ENCODE data around the gene C9. TPM values are rescaled to one million over a fixed set of nuclear protein-coding genes. Genes with fewer than 3 reads are reported as not detected.
"Not testable (repeated sequence)": the region's sequence is repeated elsewhere in the genome, so short reads cannot be mapped to it uniquely, and the experiment has no call there.

C9 gene
- total RNA-seq, 2 experiments from 2014 or later = not detected

DNA sequence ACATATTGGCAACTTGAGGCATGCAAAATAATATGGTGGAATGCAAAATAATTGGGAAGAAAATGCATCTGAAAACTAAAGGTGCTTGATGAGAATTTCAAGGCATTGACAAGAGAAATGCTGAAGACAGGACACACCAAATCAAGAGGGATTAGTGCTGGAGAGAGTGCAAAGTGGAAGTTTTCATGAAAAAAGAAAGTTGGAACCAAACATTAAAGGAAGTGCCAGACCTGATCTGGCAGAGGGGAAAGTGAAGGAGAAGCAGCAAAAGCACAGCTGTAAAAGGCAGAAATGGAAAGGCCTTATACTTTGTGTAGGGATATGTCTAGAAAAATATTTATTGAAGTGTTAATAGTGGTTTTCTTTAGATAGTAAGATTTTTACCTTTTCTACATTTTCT is 109.6 kb downstream of the C9 start:
- Mint-ChIP-seq H3K4me3 (no peak overlapping the region), H3K36me3 (no peaks in the 10 kb centered on the region), H3K27me3 (no peaks in the 10 kb centered on the region), H3K27ac (no peak overlapping the region), H3K9me3 (peaks cover under 1% of the 10 kb centered on the region), H3K4me1 (ENCODE audit: low read depth) (peaks cover 15% of the 10 kb centered on the region)
- intact Hi-C loops (cut with micrococcal nuclease) = no loop called here
- ChIA-PET CTCF (interaction anchor here (1.2 kb wide), 1 partner anchor 29 kb away, joined by 3 read pairs; no protein-coding TSS in a partner anchor), POLR2A (no interaction called here)
- no peak for DNase-seq

- no peaks in the 10 kb centered on the region for H3K27me3 Mint-ChIP-seq
- peaks cover 19% of the 10 kb centered on the region for H3K4me1 Mint-ChIP-seq (ENCODE audit: low read depth)
- DNase-seq = no peak
- no peaks in the 10 kb centered on the region for H3K36me3 Mint-ChIP-seq
- POLR2A ChIA-PET = no interaction called here
- no peak overlapping the region for H3K27ac Mint-ChIP-seq
- H3K9me3 Mint-ChIP-seq = peaks cover 4% of the 10 kb centered on the region
- no peak overlapping the region for H3K4me3 Mint-ChIP-seq
- intact Hi-C loops (cut with micrococcal nuclease) = no loop called here
- CTCF ChIA-PET = no interaction called here
These were observed 111.1 kb downstream of the C9 start for GRCh38 chr5:39253196-39253595.

DNA sequence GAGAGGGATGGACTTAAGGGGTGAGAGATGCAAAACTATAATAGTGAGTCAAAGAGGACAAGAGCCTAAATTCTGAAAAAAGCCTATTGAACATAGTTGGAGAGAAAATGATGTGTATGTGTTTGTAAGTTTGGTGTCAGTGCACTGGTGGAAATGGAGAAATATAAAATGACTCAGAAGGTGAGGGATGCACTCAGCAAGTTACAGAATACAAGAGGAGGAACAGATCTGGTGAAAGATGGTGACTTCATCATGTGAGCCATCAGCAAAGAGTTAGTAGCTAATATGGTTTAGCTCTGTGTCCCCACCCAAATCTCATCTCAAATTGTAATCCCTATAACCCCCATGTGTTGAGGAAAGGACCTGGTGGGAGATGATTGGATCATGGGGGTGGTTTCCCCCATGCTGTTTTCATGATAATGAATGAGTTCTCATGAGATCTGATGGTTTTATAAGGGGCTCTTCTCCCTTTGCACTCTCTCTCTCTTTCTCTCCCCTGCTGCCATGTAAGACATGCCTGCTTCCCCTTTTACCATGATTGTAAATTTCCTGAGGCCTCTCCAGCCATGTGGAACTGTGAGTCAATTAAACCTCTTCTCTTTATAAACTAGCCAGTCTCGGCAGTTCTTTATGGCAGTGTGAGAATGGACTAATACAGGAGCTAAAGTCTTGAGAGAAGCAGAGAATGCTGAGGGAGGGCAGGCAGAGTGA is 114.6 kb downstream of the C9 start:
- Mint-ChIP-seq H3K9me3 (peaks cover 4% of the 10 kb centered on the region), H3K4me1 (ENCODE audit: low read depth) (peaks cover 4% of the 10 kb centered on the region), H3K36me3 (no peaks in the 10 kb centered on the region), H3K27ac (peak overlapping the region; percentile 0), H3K4me3 (no peak overlapping the region), H3K27me3 (peaks cover 2% of the 10 kb centered on the region)
- intact Hi-C loops (cut with micrococcal nuclease) = loop anchor here (2.0 kb wide), 1 partner anchor 19 kb away; no protein-coding TSS in a partner anchor
- ChIA-PET CTCF (interaction anchor here (1.0 kb wide), 2 partner anchors 32 to 34 kb away, joined by 3 to 4 read pairs; no protein-coding TSS in a partner anchor), POLR2A (interaction anchor here (1.3 kb wide), 1 partner anchor 18 kb away, joined by 4 read pairs; no protein-coding TSS in a partner anchor)
- DNase-seq = no peak

GRCh38 chr5:39249069-39249468 is 115.2 kb downstream of the C9 start:
- DNase-seq = no peak
- intact Hi-C loops (cut with micrococcal nuclease) = loop anchor here (2.0 kb wide), 1 partner anchor 18 kb away; no protein-coding TSS in a partner anchor
- peaks cover 2% of the 10 kb centered on the region for H3K27me3 Mint-ChIP-seq
- H3K4me1 Mint-ChIP-seq (ENCODE audit: low read depth) = peaks cover 4% of the 10 kb centered on the region
- POLR2A ChIA-PET = interaction anchor here (0.6 to 1.3 kb wide), 2 partner anchors 17 to 1111 kb away, joined by 3 to 4 read pairs; no protein-coding TSS in a partner anchor
- H3K36me3 Mint-ChIP-seq = no peaks in the 10 kb centered on the region
- H3K9me3 Mint-ChIP-seq = peaks cover 4% of the 10 kb centered on the region
- H3K4me3 Mint-ChIP-seq = no peak overlapping the region
- CTCF ChIA-PET = interaction anchor here (1.0 kb wide), 2 partner anchors 32 to 34 kb away, joined by 3 to 4 read pairs; no protein-coding TSS in a partner anchor
- peak overlapping the region; percentile 0 for H3K27ac Mint-ChIP-seq

- DNase-seq = no peak
- Mint-ChIP-seq H3K4me3 (no peak overlapping the region), H3K27ac (no peak overlapping the region), H3K9me3 (peaks cover 18% of the 10 kb centered on the region), H3K36me3 (peaks cover 2% of the 10 kb centered on the region), H3K4me1 (ENCODE audit: low read depth) (peaks cover 8% of the 10 kb centered on the region), H3K27me3 (peaks cover 2% of the 10 kb centered on the region)
- intact Hi-C loops (cut with micrococcal nuclease) = no loop called here
- CTCF ChIA-PET = interaction anchor here (1.0 kb wide), 2 partner anchors 43 to 160 kb away, joined by 3 read pairs; no protein-coding TSS in a partner anchor
- POLR2A ChIA-PET = no interaction called here
These were observed 123.5 kb downstream of the C9 start for GRCh38 chr5:39240750-39241149.

DNA sequence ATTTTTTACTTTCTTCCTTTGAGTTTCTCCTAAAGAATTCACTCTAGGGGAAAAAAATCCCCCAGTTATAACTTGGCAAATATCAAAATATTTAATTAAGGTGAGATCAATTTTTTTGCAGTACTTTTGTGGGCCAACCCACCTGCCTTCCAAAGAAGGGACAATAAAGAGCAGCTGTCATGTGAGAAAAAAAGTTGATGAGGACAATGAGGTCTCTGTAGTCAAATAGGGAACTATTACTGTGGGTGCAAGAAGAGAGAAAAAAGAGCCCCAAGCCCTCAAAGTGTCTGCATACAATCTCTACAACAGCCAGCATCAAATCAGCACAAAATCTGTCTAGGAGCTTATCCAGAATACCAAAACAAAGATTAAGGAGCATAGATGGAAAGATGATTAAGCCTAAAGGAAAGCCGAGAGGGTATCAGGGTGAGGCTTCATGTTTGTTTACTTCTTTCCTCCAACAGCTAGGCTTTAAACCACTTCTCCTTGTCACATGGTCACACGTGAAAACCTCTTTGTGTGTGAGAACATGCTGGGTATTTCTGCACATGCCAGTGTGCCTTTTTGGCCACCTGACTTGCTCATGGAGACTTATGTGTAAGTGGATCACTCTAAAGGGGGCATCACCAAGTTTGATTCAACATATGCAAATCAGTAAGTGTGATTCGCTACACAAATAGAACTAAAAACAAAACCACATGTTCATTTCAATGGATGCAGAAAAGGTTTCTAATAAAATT is 125.8 kb downstream of the C9 start:
- intact Hi-C loops (cut with micrococcal nuclease) = no loop called here
- Mint-ChIP-seq H3K4me1 (ENCODE audit: low read depth) (peaks cover 8% of the 10 kb centered on the region), H3K27me3 (no peaks in the 10 kb centered on the region), H3K36me3 (peaks cover 2% of the 10 kb centered on the region), H3K4me3 (no peak overlapping the region), H3K27ac (no peak overlapping the region), H3K9me3 (peaks cover 17% of the 10 kb centered on the region)
- CTCF ChIA-PET = no interaction called here
- POLR2A ChIA-PET = interaction anchor here (0.8 kb wide), 1 partner anchor 21 kb away, joined by 3 read pairs; no protein-coding TSS in a partner anchor
- no peak for DNase-seq

DNA sequence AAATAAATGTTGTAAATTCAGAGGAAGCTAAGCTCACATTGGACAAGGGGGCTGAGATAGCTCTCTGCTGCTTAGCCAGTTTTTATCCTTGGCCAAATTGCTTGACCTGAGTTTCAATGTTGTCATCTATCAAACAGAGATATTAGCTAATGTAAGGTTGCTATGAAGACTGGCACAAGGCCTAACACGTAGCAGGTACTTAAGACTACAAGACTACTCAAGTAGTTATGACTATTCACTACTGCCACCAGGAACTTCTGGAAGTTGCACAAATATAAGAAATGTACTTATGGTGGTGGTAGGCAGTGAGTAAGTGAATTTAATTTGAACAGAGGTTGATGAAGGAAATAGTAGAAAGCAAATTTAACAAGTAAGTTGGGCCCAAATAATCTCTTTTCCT is 127.6 kb downstream of the C9 start:
- Mint-ChIP-seq H3K4me1 (ENCODE audit: low read depth) (peaks cover 14% of the 10 kb centered on the region), H3K27me3 (no peaks in the 10 kb centered on the region), H3K27ac (no peak overlapping the region), H3K9me3 (peaks cover 13% of the 10 kb centered on the region), H3K36me3 (peaks cover 2% of the 10 kb centered on the region), H3K4me3 (no peak overlapping the region)
- intact Hi-C loops (cut with micrococcal nuclease) = no loop called here
- ChIA-PET CTCF (no interaction called here), POLR2A (no interaction called here)
- DNase-seq = no peak

- ChIA-PET CTCF (interaction anchor here (0.6 to 1.5 kb wide), 3 partner anchors 18 to 41 kb away, joined by 3 to 5 read pairs (median 4); no protein-coding TSS in a partner anchor), POLR2A (no interaction called here)
- Mint-ChIP-seq H3K9me3 (peaks cover 9% of the 10 kb centered on the region), H3K4me3 (no peak overlapping the region), H3K36me3 (peaks cover 2% of the 10 kb centered on the region), H3K27ac (no peak overlapping the region), H3K4me1 (ENCODE audit: low read depth) (peaks cover 23% of the 10 kb centered on the region), H3K27me3 (no peaks in the 10 kb centered on the region)
- intact Hi-C loops (cut with micrococcal nuclease) = no loop called here
- no peak for DNase-seq
These were observed 128.6 kb downstream of the C9 start for GRCh38 chr5:39235648-39236047.

- H3K9me3 Mint-ChIP-seq; intact Hi-C loops (cut with micrococcal nuclease); H3K27ac Mint-ChIP-seq; POLR2A ChIA-PET; DNase-seq; H3K4me3 Mint-ChIP-seq; H3K36me3 Mint-ChIP-seq; H3K27me3 Mint-ChIP-seq: not testable (repeated sequence)
- H3K4me1 Mint-ChIP-seq (ENCODE audit: low read depth) = peaks cover 23% of the 10 kb centered on the region
- CTCF ChIA-PET = interaction anchor here (1.3 to 1.5 kb wide), 2 partner anchors 17 to 49 kb away, joined by 5 read pairs; no protein-coding TSS in a partner anchor
These were observed 129.8 kb downstream of the C9 start for GRCh38 chr5:39234494-39234893.

Other genes with a start within 250 kb of the C9 start
- 100 to 1,000 TPM; 105 to 106 TPM for gene FYB1, start 144.9 kb downstream of the C9 start, total RNA-seq
- not detected for gene DAB2, start 60.5 kb upstream of the C9 start, total RNA-seq